ENCODE data around the gene GSS. TPM values are rescaled to one million over a fixed set of nuclear protein-coding genes. Genes with fewer than 3 reads are reported as not detected.

Gene GSS
- total RNA-seq, 6 donors from 2014 or later, result 26.1 to 106 (median 34.3) TPM

GRCh38 chr20:35002426-35003210 lies 47.0 kb upstream of the GSS start:
- peaks cover 44 to 98% (median 94%) of the 10 kb centered on the region in 4 donors for H3K36me3 ChIP-seq

DNA sequence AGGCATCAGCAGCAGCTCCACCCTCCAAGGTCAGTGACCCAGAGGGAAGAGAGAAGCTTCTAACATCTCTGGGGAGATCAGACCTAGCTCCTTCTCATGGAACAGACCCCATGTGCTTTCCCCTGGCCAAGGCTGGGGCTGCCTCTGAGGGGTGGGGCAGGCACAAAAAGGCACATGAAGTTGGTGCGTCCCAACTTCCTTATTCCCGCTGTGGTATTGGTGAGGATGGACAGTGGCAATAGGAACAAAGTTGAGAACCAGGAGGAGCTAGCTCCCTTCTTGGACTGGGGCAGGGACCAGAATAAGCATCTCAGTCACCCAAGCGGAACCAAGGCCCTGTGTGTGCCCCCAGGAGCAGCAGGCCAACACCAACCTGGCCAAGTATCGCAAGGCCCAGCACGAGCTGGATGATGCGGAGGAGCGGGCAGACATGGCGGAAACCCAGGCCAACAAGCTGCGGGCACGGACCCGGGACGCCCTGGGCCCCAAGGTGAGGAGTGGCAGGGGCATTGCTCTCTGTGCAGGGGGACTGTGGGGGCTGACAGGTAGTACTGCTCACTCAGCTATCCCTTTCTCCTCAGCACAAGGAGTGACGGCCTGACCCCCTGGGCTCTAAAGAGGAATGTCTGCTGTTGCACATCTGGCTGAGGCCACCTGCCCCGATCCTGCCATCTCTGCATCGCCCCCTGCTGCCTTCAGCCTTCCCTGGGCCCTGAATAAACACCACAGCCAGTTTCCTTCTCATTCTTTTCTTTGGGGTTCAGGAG lies 46.2 kb upstream of the GSS start:
- no peak for ATAC-seq (ENCODE audit: low FRiP score in 2 of 2)
- H3K36me3 ChIP-seq, result peaks cover 39 to 98% (median 88%) of the 10 kb centered on the region in 4 donors
- H3K27me3 ChIP-seq, result no peaks in the 10 kb centered on the region
- peaks cover 0 to 8% (median 0%) of the 10 kb centered on the region in 4 donors for H3K4me1 ChIP-seq
- H3K4me3 ChIP-seq, result no peak overlapping the region
- no peaks in the 10 kb centered on the region for H3K9me3 ChIP-seq
- H3K27ac ChIP-seq, result no peak overlapping the region
- WGBS, 2 donors, result 89 to 91% methylated on average over 14 to 15 of the region's 15 CpGs
- DNase-seq, result no peak
- TF ChIP-seq CTCF (IDR thresholded peaks at IDR 0.05) (no peak), EP300 (IDR thresholded peaks at IDR 0.05) (no peak), POLR2AphosphoS5 (IDR thresholded peaks at IDR 0.05) (no peak), POLR2A (IDR thresholded peaks at IDR 0.05) (no peak)

More at GRCh38 chr20:35002426-35003210, 47.0 kb upstream of the GSS start:
- no peaks in the 10 kb centered on the region for H3K27me3 ChIP-seq
- ATAC-seq (ENCODE audit: low FRiP score in 2 of 2) (no peak), DNase-seq (no peak)
- H3K9me3 ChIP-seq, result no peaks in the 10 kb centered on the region
- H3K4me3 ChIP-seq, result no peak overlapping the region
- TF ChIP-seq EP300 (IDR thresholded peaks at IDR 0.05) (no peak), POLR2A (IDR thresholded peaks at IDR 0.05) (no peak), POLR2AphosphoS5 (IDR thresholded peaks at IDR 0.05) (no peak), CTCF (IDR thresholded peaks at IDR 0.05) (no peak)
- no peak overlapping the region for H3K27ac ChIP-seq
- peaks cover 0 to 1% (median 0%) of the 10 kb centered on the region in 4 donors for H3K4me1 ChIP-seq
- 89 to 97% methylated on average over 10 of the region's 10 CpGs for WGBS, 2 donors

DNA sequence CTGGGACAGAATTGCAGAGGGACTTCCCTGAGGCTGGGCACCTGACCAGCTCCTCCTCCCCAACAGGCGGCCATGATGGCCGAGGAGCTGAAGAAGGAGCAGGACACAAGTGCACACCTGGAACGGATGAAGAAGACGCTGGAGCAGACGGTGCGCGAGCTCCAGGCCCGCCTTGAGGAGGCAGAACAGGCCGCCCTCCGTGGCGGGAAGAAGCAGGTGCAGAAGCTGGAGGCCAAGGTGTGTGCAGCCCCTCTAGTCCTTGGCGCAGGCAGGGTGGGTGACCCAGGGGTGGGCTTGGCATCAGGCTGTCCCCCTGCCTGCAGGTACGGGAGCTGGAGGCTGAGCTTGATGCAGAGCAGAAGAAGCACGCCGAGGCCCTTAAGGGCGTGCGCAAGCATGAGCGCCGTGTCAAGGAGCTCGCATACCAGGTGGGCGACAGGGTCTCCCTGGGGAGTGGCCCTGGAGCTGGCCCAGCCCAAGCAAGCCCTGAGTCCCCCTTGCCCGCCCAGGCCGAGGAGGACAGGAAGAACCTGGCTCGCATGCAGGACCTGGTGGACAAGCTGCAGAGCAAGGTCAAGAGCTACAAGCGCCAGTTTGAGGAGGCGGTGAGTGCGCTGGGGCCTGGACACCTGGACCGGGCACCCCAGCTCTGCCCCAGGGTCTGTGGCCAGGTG lies 45.5 kb upstream of the GSS start:
- H3K27me3 ChIP-seq, result no peaks in the 10 kb centered on the region
- peaks cover 36 to 98% (median 87%) of the 10 kb centered on the region in 4 donors for H3K36me3 ChIP-seq
- no peak overlapping the region for H3K4me3 ChIP-seq
- TF ChIP-seq EP300 (IDR thresholded peaks at IDR 0.05) (no peak), POLR2AphosphoS5 (IDR thresholded peaks at IDR 0.05) (no peak), POLR2A (IDR thresholded peaks at IDR 0.05) (no peak), CTCF (IDR thresholded peaks at IDR 0.05) (no peak)
- no peak for DNase-seq
- ATAC-seq (ENCODE audit: low FRiP score in 2 of 2), result peak in 1 of 2 donors; percentile 3
- H3K4me1 ChIP-seq, result peaks cover 0 to 8% (median 0%) of the 10 kb centered on the region in 4 donors
- no peak overlapping the region for H3K27ac ChIP-seq
- WGBS, 2 donors, result 93 to 96% methylated on average over 26 to 28 of the region's 28 CpGs
- H3K9me3 ChIP-seq, result no peaks in the 10 kb centered on the region

- Histone ChIP-seq H3K27ac (no peak overlapping the region), H3K27me3 (no peaks in the 10 kb centered on the region), H3K9me3 (no peaks in the 10 kb centered on the region), H3K4me1 (peaks cover 0 to 8% (median 0%) of the 10 kb centered on the region in 4 donors), H3K4me3 (no peak overlapping the region), H3K36me3 (peaks cover 34 to 98% (median 87%) of the 10 kb centered on the region in 4 donors)
- DNase-seq, result peak in 1 of 2 donors; percentile 84
- no peak for ATAC-seq (ENCODE audit: low FRiP score in 2 of 2)
- TF ChIP-seq CTCF (IDR thresholded peaks at IDR 0.05) (no peak), POLR2AphosphoS5 (IDR thresholded peaks at IDR 0.05) (no peak), EP300 (IDR thresholded peaks at IDR 0.05) (no peak), POLR2A (IDR thresholded peaks at IDR 0.05) (no peak)
- 89 to 97% methylated on average over 6 to 21 of the region's 28 CpGs for WGBS, 2 donors
Measured at GRCh38 chr20:35000311-35000921, 44.8 kb upstream of the GSS start.

Data from upper lobe of left lung (tissue), 6 donors.